ENCODE results near the gene EBF4.
A peak's percentile ranks its signal among the peaks of the same experiment; 100 is the strongest.

- TF ChIP-seq POLR2AphosphoS5 (IDR thresholded peaks at IDR 0.05; ENCODE audit: low read depth, low read length) (peak; percentile 96), POLR2A (IDR thresholded peaks at IDR 0.05; ENCODE audit: low read depth, low read length) (peak; percentile 84)
Observed at GRCh38 chr20:2658414-2659354, 33.9 kb upstream of the EBF4 start.
